K562 (cell line): ENCODE results near the gene CST7. TPM values are rescaled to one million over a fixed set of nuclear protein-coding genes. Genes with fewer than 3 reads are reported as not detected.

ENCODE experiments used
- ATAC-seq: fragments of 200-7000 bp; cut with Tn5 transposase; 3 replicates; pipeline ENCODE4 v1.9.1; 2020; ENCODE audit warnings: moderate library complexity
- BruUV-seq: library from RNA; stranded (reverse); fragments of 400-500 nt; replicated peaks from 2 replicates; lab custom pipeline; 2021; lab: Mats Ljungman, UMichigan
- CTCF ChIA-PET: fragments of 300-600 bp; formaldehyde crosslinking; extraction: SDS; loops from one replicate; lab custom pipeline; 2021; ENCODE audit warnings: low intra/inter-chr PET ratio; lab: Yijun Ruan, JAX
- POLR2A ChIA-PET: fragments of 300-600, 350-650 bp; sonication (Branson Sonifier 250); formaldehyde crosslinking; extraction: SDS; loops from one replicate; lab custom pipeline; 2021; ENCODE audit warnings: antibody characterized with exemption, inconsistent platforms; lab: Yijun Ruan, JAX
- DNase-seq, 4 experiments: peaks; one replicate each; pipeline versions ENCODE4 v3.0.0 to v3.0.0-alpha.2; 2011 to 2018; ENCODE audit warnings: low spot score in 3 of 4, mixed read lengths in 3 of 4; ENCODE audit errors: extremely low read depth in 1 of 4
- FAIRE-seq: peaks from 2 replicates; lab custom pipeline; 2011; peaks lifted over from hg19 to GRCh38; lab: Jason Lieb, UNC
- H2AFZ ChIP-seq: 2 replicates; pipeline ENCODE4 v1.6.0; 2011; ENCODE audit warnings: low read depth, low read length, control low read depth, inconsistent platforms
- H3K27ac ChIP-seq: fragments of 200-600 bp; 3 replicates; pipeline ENCODE4 v1.8.0; 2011; ENCODE audit warnings: low read depth, mild to moderate bottlenecking, control low read depth, inconsistent platforms, low read length, moderate library complexity, mixed read lengths; ENCODE audit errors: extremely low read depth
- H3K27me3 ChIP-seq, 2 experiments: fragments of 300-600 bp in 1 of 2; 2 replicates in 1 of 2; 3 replicates in 1 of 2; pipeline versions ENCODE4 v1.6.0 to v1.8.0; 2011; ENCODE audit warnings: inconsistent platforms in 2 of 2, low read length in 2 of 2, mild to moderate bottlenecking in 1 of 2, mixed read lengths in 1 of 2, moderate library complexity in 1 of 2; ENCODE audit not compliant: control insufficient read depth in 2 of 2, insufficient read depth in 2 of 2
- H3K36me3 ChIP-seq: fragments of 300-600 bp; 3 replicates; pipeline ENCODE4 v1.8.0; 2011; ENCODE audit warnings: mild to moderate bottlenecking, low read length, inconsistent platforms; ENCODE audit not compliant: control insufficient read depth, insufficient read depth
- H3K4me1 ChIP-seq, 2 experiments: fragments of 200-600 bp in 1 of 2; replicated peaks in 1 of 2; 2 replicates in 1 of 2; 3 replicates in 1 of 2; pipeline versions ENCODE4 v1.5.1 to v1.8.0; 2011; ENCODE audit warnings: inconsistent platforms in 2 of 2, low read length in 2 of 2, mild to moderate bottlenecking in 1 of 2, mixed read lengths in 1 of 2, moderate library complexity in 1 of 2; ENCODE audit not compliant: control insufficient read depth in 2 of 2, insufficient read depth in 2 of 2
- H3K4me2 ChIP-seq: 2 replicates; pipeline ENCODE4 v1.6.1; 2011; ENCODE audit warnings: low read length, control low read depth, inconsistent platforms, mixed read lengths; ENCODE audit not compliant: insufficient read depth
- H3K4me3 ChIP-seq: fragments of 200-600 bp; sonication (generic), shearing (Covaris generic); 2 replicates; pipeline ENCODE4 v1.5.1; 2016; ENCODE audit warnings: control low read depth, inconsistent platforms
- H3K79me2 ChIP-seq: fragments of 200-600 bp; 3 replicates; pipeline ENCODE4 v1.8.0; 2011; ENCODE audit warnings: low read length, inconsistent platforms; ENCODE audit not compliant: control insufficient read depth, insufficient read depth
- H3K9ac ChIP-seq, 2 experiments: 2 replicates each; pipeline versions ENCODE4 v1.6.0 to v1.6.1; 2011; ENCODE audit warnings: low read depth in 2 of 2, low read length in 2 of 2, control low read depth in 1 of 2, inconsistent platforms in 1 of 2, mild to moderate bottlenecking in 1 of 2, mixed read lengths in 1 of 2; ENCODE audit not compliant: insufficient read depth in 1 of 2
- H3K9me1 ChIP-seq: one replicate; pipeline ENCODE4 v1.6.0; 2011; ENCODE audit warnings: inconsistent platforms, mild to moderate bottlenecking, low read length, moderate library complexity; ENCODE audit not compliant: control insufficient read depth, insufficient read depth
- H3K9me3 ChIP-seq: replicated peaks from 2 replicates; pipeline ENCODE4 v1.5.1; 2011; ENCODE audit warnings: low read depth, low read length, inconsistent platforms; ENCODE audit not compliant: control insufficient read depth, insufficient read depth
- H4K20me1 ChIP-seq: replicated peaks from 2 replicates; pipeline ENCODE4 v1.6.1; 2011; ENCODE audit warnings: low read length, inconsistent platforms, mixed read lengths; ENCODE audit not compliant: control insufficient read depth, insufficient read depth
- BHLHE40 ChIP-seq: IDR thresholded peaks from 2 replicates; pipeline ENCODE4 v1.6.1; 2011; ENCODE audit warnings: low read length, improper control_type of control experiment
- CBFA2T2 ChIP-seq: fragments of 450-650 bp; conservative IDR thresholded peaks from 2 replicates; pipeline ENCODE4 v1.6.1; 2017; ENCODE audit warnings: mild to moderate bottlenecking
- CREB3 ChIP-seq: fragments of 450-650 bp; conservative IDR thresholded peaks from 2 replicates; pipeline ENCODE4 v1.6.1; 2016; ENCODE audit warnings: missing genetic modification characterization, low read depth, mild to moderate bottlenecking, missing compliant biosample characterization, moderate library complexity
- HDGF ChIP-seq: fragments of 450-650 bp; IDR thresholded peaks from 2 replicates; pipeline ENCODE4 v1.6.1; 2016
- SPI1 ChIP-seq: IDR thresholded peaks from 2 replicates; pipeline ENCODE4 v1.6.1; 2011; ENCODE audit warnings: low read depth, low read length, control low read depth, borderline replicate concordance
- SREBF1 ChIP-seq: fragments of 150-350 bp; IDR thresholded peaks from 2 replicates; pipeline ENCODE4 v1.6.1; 2014; ENCODE audit warnings: antibody characterized with exemption, low read depth, low read length, borderline replicate concordance
- ZNF398 ChIP-seq: fragments of 250-450 bp; sonication (Bioruptor Pico); IDR thresholded peaks from 2 replicates; pipeline ENCODE4 v1.8.0; 2021; ENCODE audit warnings: moderate library complexity, mild to moderate bottlenecking, inconsistent platforms
- ZNF561 ChIP-seq: fragments of 450-650 bp; formaldehyde crosslinking; conservative IDR thresholded peaks from 2 replicates; pipeline ENCODE4 v1.4.0; 2020; ENCODE audit warnings: mild to moderate bottlenecking, moderate library complexity
- ZNF589 ChIP-seq: fragments of 200-800 bp; sonication (Bioruptor generic); IDR thresholded peaks from 2 replicates; pipeline ENCODE4 v1.6.1; 2016; ENCODE audit warnings: low read depth, missing genetic modification characterization, missing compliant biosample characterization
- WGBS: fragments of 100-300 bp; shearing (Covaris generic); methylation state at CpG from one replicate; pipeline ENCODE4 v1.1.6; 2016; ENCODE audit warnings: low coverage, mixed read lengths; ENCODE audit not compliant: insufficient coverage; ENCODE audit errors: missing lambda C conversion rate; 5-methylcytosine and 5-hydroxymethylcytosine counted together
- in situ Hi-C: fragments of 300-500 bp; cut with MboI; formaldehyde crosslinking; loops from 4 replicates; pipeline ENCODE4 v1.15.0; 2018; ENCODE audit warnings: inconsistent platforms, mixed read lengths
- intact Hi-C: fragments of 100-400 bp; cut with micrococcal nuclease; formaldehyde crosslinking; loops from 2 replicates; pipeline ENCODE4 v1.14.2; 2022
- polyA plus RNA-seq, 8 experiments: library from polyadenylated mRNA; depleted of rRNA in 4 of 8; stranded (reverse) in 5 of 8; unstranded in 3 of 8; fragments of >200 nt; fragmentation: Nextera tagmentation in 2 of 8; fragmentation: Illumina TruSeq in 1 of 8; extraction: Ambion mirVana in 2 of 8; extraction: Trizol in 1 of 8; gene quantifications; 2 replicates each; pipeline versions ENCODE4 v1.2.1 to v1.2.3, GENCODE V29; 2011 to 2014; ENCODE audit warnings: inconsistent platforms in 1 of 8, missing spikeins in 1 of 8
- total RNA-seq, 7 experiments: library from RNA; depleted of rRNA in 6 of 7; stranded (reverse); fragments of >200 nt in 6 of 7; fragmentation: Illumina TruSeq in 2 of 7; extraction: Trizol in 2 of 7; gene quantifications; 2 replicates each; pipeline versions ENCODE4 v1.2.1 to v1.2.3, GENCODE V29; 2011 to 2021; ENCODE audit warnings: low replicate concordance in 1 of 7

The CST7 gene
- total and polyA plus RNA-seq, 9 of the 15 experiments (the other 6 are each of a cell fraction or from before 2014, with no cell fraction given) = not detected

GRCh38 chr20:24906806-24907205 is 42.3 kb upstream of the CST7 start:
- no peak overlapping the region for H3K9ac ChIP-seq
- no peaks in the 10 kb centered on the region for H3K4me1 ChIP-seq
- no peak for FAIRE-seq
- no peak for ATAC-seq
- no TSS peak for BruUV-seq
- 43% methylated on average over 1 of the region's 1 CpG for WGBS
- no peak overlapping the region for H2AFZ ChIP-seq
- H3K4me2 ChIP-seq = no peak overlapping the region
- no peaks in the 10 kb centered on the region for H4K20me1 ChIP-seq
- H3K9me3 ChIP-seq = no peaks in the 10 kb centered on the region
- H3K36me3 ChIP-seq = no peaks in the 10 kb centered on the region
- TF ChIP-seq HDGF (no peak), BHLHE40 (no peak), ZNF398 (CRISPR knock-in tag) (no peak), CREB3 (no peak), SREBF1 (no peak), ZNF561 (CRISPR knock-in tag) (no peak), ZNF589 (CRISPR knock-in tag) (no peak), CBFA2T2 (no peak), SPI1 (no peak)
- no peaks in the 10 kb centered on the region for H3K79me2 ChIP-seq
- DNase-seq = no peak
- no peaks in the 10 kb centered on the region for H3K9me1 ChIP-seq
- intact Hi-C loops (no loop called here), in situ Hi-C loops (loop anchor here (25.0 kb wide), 1 partner anchor 745 kb away; no protein-coding TSS in a partner anchor)
- no peak overlapping the region for H3K27ac ChIP-seq
- no peaks in the 10 kb centered on the region for H3K27me3 ChIP-seq
- H3K4me3 ChIP-seq = no peak overlapping the region
- CTCF ChIA-PET = no interaction called here
- POLR2A ChIA-PET = no interaction called here
